ENCODE measurements around the gene SLC30A1.
"Not testable (repeated sequence)": the region's sequence is repeated elsewhere in the genome, so short reads cannot be mapped to it uniquely, and the experiment has no call there.

The SLC30A1 gene, protein sequence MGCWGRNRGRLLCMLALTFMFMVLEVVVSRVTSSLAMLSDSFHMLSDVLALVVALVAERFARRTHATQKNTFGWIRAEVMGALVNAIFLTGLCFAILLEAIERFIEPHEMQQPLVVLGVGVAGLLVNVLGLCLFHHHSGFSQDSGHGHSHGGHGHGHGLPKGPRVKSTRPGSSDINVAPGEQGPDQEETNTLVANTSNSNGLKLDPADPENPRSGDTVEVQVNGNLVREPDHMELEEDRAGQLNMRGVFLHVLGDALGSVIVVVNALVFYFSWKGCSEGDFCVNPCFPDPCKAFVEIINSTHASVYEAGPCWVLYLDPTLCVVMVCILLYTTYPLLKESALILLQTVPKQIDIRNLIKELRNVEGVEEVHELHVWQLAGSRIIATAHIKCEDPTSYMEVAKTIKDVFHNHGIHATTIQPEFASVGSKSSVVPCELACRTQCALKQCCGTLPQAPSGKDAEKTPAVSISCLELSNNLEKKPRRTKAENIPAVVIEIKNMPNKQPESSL

DNA sequence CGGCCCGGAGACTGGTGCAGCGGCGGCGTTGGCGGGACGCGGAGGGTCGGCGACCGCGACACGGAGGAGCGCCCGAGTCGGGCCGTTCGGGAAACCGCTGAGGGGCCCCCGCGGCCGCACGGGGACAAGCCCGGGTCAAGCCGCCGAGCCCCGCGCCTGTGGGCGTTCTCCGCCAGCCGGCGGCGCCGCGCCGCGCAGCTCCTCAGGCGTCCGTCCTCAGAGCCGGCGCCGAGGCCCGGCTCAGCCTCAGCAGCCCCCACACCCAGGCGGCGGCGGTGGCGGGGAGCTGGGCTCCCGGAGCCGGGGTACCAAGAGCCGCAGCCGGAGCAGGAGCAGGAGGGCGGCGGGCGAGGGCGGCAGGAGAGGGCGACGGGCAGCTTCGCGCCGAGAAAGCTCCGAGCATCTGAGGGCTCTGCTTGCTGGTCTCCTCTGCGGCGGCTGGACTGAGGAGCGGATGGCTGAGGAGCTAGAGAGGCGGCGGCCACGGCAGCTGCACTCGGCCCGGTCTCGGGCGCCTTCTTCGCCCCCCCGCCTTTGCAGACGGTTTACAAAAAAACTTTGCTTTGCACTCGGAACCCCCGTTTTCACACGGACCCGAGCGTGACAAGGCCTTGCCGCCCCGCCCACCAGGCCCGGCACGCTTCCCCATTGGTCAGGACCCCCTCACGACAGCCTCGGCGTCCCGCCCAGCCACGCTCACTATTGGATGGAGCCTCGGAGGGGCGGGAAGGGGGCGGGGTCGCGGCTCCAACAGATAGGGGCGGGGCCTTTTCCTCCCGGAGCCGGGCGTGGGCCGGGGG lies at the start of gene SLC30A1:
Gene SLC30A1, minus strand, starts transcription at position 522 of the 800 bp plus-strand sequence. CDS start 549 bp downstream, outside the sequence.
- DNase-seq: no peak

DNA sequence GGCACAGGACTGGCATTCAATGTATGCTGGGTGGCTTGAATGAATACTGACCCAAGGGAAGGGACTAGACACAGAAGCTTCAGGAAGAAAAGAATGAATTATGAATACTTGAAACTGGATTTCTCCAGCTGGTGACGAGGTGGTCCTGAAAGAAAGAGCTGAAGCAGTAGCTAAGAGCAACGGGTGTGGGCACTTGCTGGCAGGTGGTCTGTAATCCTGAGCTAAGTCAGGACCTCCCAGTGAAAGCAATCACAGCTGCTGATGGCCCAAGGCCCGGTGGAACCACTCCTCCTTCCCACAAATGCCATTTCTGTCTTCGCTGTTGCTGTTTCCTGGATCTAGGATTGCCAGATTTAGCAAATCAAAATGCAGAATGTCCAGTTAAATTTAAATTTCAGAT lies 49.5 kb upstream of the SLC30A1 start:
- no peak for DNase-seq

DNA sequence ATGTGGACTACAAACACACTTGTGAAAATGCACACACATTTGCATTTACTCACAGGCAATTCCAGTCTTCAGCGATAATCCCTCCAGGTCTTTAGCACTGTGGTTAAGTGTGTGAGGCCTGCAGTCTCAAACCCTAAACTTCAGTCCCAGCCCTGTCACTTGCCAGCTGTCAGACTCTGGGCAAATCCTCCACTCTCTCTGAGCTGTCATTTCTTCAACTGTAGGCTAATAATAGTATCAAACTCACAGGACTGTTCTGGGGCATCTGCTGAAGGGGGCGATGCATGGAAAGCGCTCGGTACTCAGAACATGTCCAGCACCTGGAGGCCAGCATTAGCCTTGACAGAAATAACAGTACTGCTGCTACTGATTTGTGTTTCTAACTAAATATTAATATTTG lies 48.3 kb upstream of the SLC30A1 start:
- no peak for DNase-seq

GRCh38 chr1:211625866-211626265 lies 46.9 kb upstream of the SLC30A1 start:
- not testable (repeated sequence) for DNase-seq

DNA sequence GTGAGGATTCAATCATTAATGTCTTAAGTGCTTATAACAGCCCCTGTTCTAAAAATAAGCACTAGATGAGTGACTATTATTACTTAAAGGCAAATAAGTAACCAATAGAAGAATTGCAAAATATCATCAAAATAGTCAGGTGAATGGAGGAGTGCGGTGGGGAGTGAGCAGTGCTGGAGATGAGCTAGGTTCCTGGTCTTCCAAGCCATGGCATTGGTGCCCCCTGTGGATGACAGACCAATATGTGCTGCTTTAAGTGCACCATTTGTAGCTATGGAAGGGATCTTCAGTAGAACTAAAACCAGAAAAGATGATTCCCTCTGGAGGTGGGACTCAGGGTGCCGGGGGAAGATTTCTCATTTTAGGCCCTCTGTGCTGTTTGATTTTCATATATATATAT lies 46.1 kb upstream of the SLC30A1 start:
- DNase-seq: no peak

DNA sequence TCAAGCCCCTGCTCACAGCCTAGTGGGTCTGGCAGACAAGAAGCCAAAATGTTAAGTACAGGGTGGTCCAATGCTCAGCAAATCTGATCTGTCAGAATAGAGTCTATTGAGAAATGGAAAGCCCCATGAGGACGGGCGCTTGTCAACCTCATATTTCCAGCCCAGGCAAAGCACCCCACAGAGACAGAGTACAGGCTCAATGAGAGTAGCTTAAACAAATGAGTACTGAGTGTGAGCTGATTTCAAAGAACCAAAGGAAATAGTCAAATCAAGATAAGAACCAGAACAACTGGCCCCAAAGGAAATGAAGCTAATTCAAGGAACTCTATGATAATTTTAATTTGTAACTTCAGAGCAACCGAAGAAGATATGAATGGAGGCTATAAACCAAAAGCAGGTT lies 44.6 kb upstream of the SLC30A1 start:
- DNase-seq: no peak

GRCh38 chr1:211621447-211622198 lies 42.7 kb upstream of the SLC30A1 start:
- no peak for DNase-seq

- DNase-seq: no peak
Measured at GRCh38 chr1:211620097-211620496, 41.1 kb upstream of the SLC30A1 start.

DNA sequence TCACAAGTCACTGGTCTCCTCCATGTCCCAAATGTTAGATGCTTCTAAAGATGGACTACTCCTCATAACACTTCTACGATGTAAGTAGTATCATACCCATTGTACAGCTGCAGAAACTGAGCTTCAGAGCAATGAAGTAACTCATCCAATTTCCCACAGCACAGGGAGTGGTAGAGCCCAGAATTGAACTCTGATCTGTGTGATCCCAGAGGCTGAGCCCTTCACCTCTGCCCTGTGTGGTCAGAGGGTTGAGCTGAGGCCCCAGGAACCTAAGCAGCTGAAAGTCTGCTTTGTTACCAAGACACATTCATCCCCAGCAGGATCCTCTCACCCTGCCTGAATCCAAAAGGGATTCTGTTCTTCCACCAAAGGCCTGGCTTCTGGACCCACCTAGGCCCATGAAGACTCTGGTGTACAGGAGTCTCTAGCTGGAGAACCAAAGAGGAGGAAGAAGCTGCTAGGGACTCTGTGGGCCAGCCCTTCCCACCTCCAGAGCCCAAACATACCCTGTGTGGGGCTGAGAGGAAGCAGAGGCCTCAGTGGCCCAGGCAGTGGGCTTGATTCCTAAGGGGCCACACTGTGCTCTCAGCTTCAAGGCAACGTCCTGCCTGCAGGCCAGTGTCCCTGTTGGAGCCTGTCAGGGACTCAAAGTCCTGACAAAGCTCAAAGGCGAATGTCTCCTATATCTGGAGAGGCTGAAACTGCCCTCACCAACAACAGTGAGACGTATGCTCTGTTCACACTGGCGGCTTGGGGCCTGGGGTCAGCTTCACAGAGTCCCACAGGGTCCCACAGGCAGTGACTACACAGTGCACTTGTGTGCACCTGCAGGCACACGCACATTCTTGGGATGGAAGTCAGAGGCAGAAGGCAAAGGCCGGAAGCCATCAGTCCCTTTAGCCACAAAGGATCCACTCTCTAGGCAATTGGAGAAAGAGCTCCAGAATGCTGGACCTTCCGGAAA lies 40.4 kb upstream of the SLC30A1 start:
- no peak for DNase-seq

GRCh38 chr1:211616965-211617297 lies 38.0 kb upstream of the SLC30A1 start:
- no peak for DNase-seq

GRCh38 chr1:211616231-211616964 lies 37.4 kb upstream of the SLC30A1 start:
- no peak for DNase-seq

DNA sequence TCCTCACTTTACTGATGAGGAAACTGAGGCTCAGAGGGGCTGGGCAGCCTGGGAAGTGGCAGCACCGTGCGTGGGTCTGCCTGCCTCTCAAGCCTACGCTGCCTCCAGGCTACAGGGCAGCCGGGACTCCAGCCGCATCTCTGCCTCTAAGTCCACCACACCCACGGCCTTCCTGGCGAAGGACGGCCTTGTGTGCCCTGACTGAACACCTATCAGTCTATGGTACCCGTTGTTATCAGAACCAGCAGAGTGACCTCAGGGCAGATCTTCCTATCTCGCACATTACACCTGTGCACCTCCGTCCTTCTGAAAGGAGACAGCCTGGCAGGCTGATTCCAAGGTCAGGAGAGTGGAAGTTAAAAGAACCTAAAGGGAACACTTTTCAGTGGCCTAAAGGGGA lies 35.7 kb upstream of the SLC30A1 start:
- DNase-seq: no peak

- DNase-seq: no peak
Measured at GRCh38 chr1:211613951-211614350, 35.0 kb upstream of the SLC30A1 start.

- no peak for DNase-seq
Measured at GRCh38 chr1:211613108-211613947, 34.4 kb upstream of the SLC30A1 start.

- no peak for DNase-seq
Measured at GRCh38 chr1:211612786-211613107, 33.8 kb upstream of the SLC30A1 start.

DNA sequence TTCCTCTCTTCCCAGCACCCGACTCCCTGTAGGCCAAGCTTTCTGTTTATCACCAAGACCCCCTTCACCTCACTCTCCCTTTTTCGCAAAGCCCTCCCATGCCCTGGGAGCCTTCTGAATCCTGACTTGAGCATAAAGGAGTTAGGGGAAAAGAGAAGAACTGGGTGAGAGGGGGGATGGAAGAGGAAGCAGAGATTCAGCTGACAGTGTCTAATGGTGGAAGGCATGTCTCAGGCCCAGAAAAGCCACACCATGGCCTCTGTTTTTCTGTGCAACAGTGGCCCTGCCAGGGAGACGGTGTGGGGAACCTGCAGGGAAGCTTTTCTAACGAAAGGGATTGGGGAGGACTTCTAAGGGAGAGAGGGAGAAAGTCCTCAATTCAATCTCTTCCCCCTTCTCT lies 32.9 kb upstream of the SLC30A1 start:
- no peak for DNase-seq

- DNase-seq: no peak
Measured at GRCh38 chr1:211610779-211611556, 32.0 kb upstream of the SLC30A1 start.

DNA sequence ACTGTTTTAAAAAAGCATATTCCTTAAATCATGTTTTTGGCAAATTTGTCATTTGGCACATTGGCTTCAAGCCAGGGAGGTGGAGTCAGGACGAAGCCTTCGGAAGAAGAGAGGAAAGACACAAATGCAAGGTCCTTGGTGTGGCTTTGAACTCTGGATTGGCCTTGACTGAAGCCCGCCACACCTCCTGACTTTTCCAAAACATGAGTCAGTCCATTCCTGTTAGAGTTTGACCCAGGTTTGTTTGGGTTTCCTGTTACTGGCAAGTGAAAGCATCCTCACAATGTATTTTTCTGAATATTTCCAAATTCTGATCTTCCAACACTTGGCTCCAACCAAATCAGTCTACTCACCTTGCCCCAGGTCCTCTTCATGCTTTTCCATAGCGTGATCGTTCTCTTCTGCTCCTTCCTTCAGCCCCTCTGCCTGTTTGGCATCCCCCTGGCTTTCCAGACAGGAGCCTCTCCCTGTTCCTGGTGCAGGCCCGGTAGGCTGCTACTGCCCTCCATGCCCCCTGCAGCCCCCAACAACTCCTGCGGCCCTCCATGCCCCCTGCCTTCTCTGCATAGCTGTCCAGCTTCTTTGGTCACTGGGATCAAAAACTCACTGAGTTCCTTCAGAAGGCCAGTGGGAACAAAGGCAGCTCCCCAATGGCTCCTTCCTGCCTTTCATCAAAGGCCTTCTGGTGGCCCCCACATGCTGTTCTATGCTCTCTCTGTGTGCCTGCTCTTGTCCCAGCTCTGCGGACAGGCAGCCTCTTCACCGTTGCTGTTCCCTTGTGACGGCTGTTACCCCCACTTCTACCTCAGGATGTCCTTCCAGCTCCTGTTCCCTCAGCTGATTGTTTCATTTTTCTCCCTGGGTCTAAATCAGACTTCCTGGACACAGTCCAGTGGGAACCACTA lies 30.4 kb upstream of the SLC30A1 start:
- DNase-seq: no peak
